Heart left ventricle (tissue), 16 donors: ENCODE measurements around the gene FEN1. TPM values are rescaled to one million over a fixed set of nuclear protein-coding genes. Genes with fewer than 3 reads are reported as not detected.

Experiments
- ATAC-seq, 4 donors: fragments of 200-7000 bp; cut with Tn5 transposase; one replicate each; pipeline ENCODE4 v1.9.1; 2020 to 2022; ENCODE audit warnings: moderate library complexity in 4 of 4, mild to moderate bottlenecking in 3 of 4, moderate number of reproducible peaks in 1 of 4
- DNase-seq, 5 donors: peaks; one replicate each; pipeline ENCODE4 v3.0.0-alpha.2; 2020
- H3K27ac ChIP-seq, 12 donors: fragments of 200-600 bp; sonication (generic) in 4 of 12; one replicate each; pipeline versions ENCODE4 v1.5.0 to v1.8.0; 2016 to 2022; ENCODE audit warnings: mild to moderate bottlenecking in 2 of 12
- H3K27me3 ChIP-seq, 9 donors: fragments of 200-600 bp; sonication (generic) in 2 of 9; one replicate each; pipeline versions ENCODE4 v1.5.1 to v1.8.0; 2016 to 2022; ENCODE audit warnings: mild to moderate bottlenecking in 3 of 9
- H3K36me3 ChIP-seq, 9 donors: fragments of 200-600 bp; sonication (generic) in 2 of 9; one replicate each; pipeline versions ENCODE4 v1.5.0 to v1.8.0; 2018 to 2022; ENCODE audit warnings: mild to moderate bottlenecking in 2 of 9
- H3K4me1 ChIP-seq, 12 donors: fragments of 200-600 bp; sonication (generic) in 4 of 12; one replicate each; pipeline versions ENCODE4 v1.5.0 to v1.8.0; 2016 to 2022; ENCODE audit warnings: mild to moderate bottlenecking in 3 of 12
- H3K4me3 ChIP-seq, 12 donors: fragments of 200-600 bp; sonication (generic) in 4 of 12; one replicate each; pipeline versions ENCODE4 v1.5.0 to v1.8.0; 2017 to 2022; ENCODE audit warnings: mild to moderate bottlenecking in 9 of 12, moderate library complexity in 4 of 12
- H3K9me3 ChIP-seq, 12 donors: fragments of 200-600 bp; sonication (generic) in 4 of 12; one replicate each; pipeline versions ENCODE4 v1.5.0 to v1.8.0; 2016 to 2022; ENCODE audit warnings: mild to moderate bottlenecking in 1 of 12
- POLR2A ChIP-seq, 2 donors: fragments of 450-650 bp; IDR thresholded peaks; one replicate each; pipeline ENCODE4 v1.6.1; 2017; ENCODE audit warnings: antibody characterized with exemption in 2 of 2, mild to moderate bottlenecking in 2 of 2, moderate library complexity in 2 of 2
- WGBS, 4 donors: extraction: QIAGEN DNeasy Blood & Tissue Kit in 2 of 4; methylation state at CpG; one replicate each; pipeline versions ENCODE4 v1.1.5 to v1.1.7; 2013 to 2018; 5-methylcytosine and 5-hydroxymethylcytosine counted together
- intact Hi-C, 10 donors: fragments of 100-400 bp; cut with DNase I; formaldehyde crosslinking; loops; one replicate each; pipeline versions ENCODE4 v1.11.1 to v1.14.2; 2022
- polyA plus RNA-seq, 2 donors: library from polyadenylated mRNA; stranded (reverse); fragments of 200-250 nt; gene quantifications; one replicate each; pipeline ENCODE4 v1.2.3, GENCODE V29; 2013
- total RNA-seq, 9 donors: library from RNA; depleted of rRNA in 2 of 9; stranded (reverse); fragments of >200 nt in 2 of 9; fragmentation: NEBNext Ultra II Directional in 3 of 9; extraction: Animal tissue kit (Norgen Biotek cat#: 25700) in 3 of 9; gene quantifications; one replicate each; pipeline versions ENCODE4 v1.1.0 to v1.2.4, GENCODE V29; 2016 to 2023
- TF ChIP-seq, protein P1 (sequence below), 12 donors: fragments of 200-600 bp; sonication (generic) in 4 of 12; IDR thresholded peaks; one replicate each; pipeline versions ENCODE4 v1.5.0 to v1.8.0; 2018 to 2022; ENCODE audit warnings: antibody characterized with exemption in 12 of 12, mild to moderate bottlenecking in 5 of 12
- donor health status: ischemic (EF 13 %, LVEDD 7.1; RV severe dilation, severe dysfunction).
- donor health status: healthy with polysubstance abuse.
- donor health status: DM: no; HTN: yes; CAD: no.
- donor health status: DM: no; HTN: no; CAD: no.
- donor health status: ischemic (EF 25% LVEDD 6.9; RV normal size, moderate dysfunction).
- donor health status: ischemic (EF 25% LVEDD 5.7; RV mildly dilated, moderate dysfunction).
- donor health status: healthy.
- donor health status: DM: yes; HTN: yes; CAD: no.
- donor health status: ischemic (EF 35%, LVEDD 5.7; RV mildly dilated, moderate dysfunction).
- donor health status: nonischemic (EF 11% LVEDD 7.7; RV severe dilation, severe dysfunction).
- donor health status: DM: yes; HTN: yes; CAD: no.
- donor health status: PGD.
- donor health status: ischemic (EF 29% LVEDD 5.4; RV normal size, mild dysfunction).
- donor health status: nonischemic (EF 23%, LVEDD 6.1; RV moderate dilation, normal function).

FEN1 gene
- total and polyA plus RNA-seq, 11 donors = 2.6 to 13.7 (median 6.8) TPM

- intact Hi-C loops = loop anchor here in 6 of 10 donors (1.0 to 10.0 kb wide), 6 partner anchors 12 to 76 kb away; partner anchors contain the start of genes FADS3 (in 3 of the 6) and FADS2 (in 1 of the 6)
Observed at GRCh38 chr11:61815790-61816735, 23.4 kb downstream of the FEN1 start.

GRCh38 chr11:61816736-61817455, 24.2 kb downstream of the FEN1 start, which contains the start of gene FADS1:
TSS of gene FADS1 (minus strand) at chr11:61817003. CDS start at chr11:61816929, 74 bp downstream.
- 1 to 3% (median 2%) methylated on average over 26 to 73 of the region's 73 CpGs for WGBS, 4 donors
- intact Hi-C loops = loop anchor here in 6 of 10 donors (5.0 to 10.0 kb wide), 5 partner anchors 35 to 75 kb away; partner anchors contain the start of gene FADS3 (in 3 of the 6)

More at GRCh38 chr11:61815790-61816735, 23.4 kb downstream of the FEN1 start:
- H3K4me3 ChIP-seq = peak overlapping the region; percentile 59 to 91 (median 72)
- no peaks in the 10 kb centered on the region for H3K27me3 ChIP-seq
- H3K4me1 ChIP-seq = peaks cover 0 to 25% (median 10%) of the 10 kb centered on the region in 12 donors
- peaks cover 0 to 19% (median 13%) of the 10 kb centered on the region in 9 donors for H3K36me3 ChIP-seq
- DNase-seq (peak; percentile 76 to 87 (median 82)), ATAC-seq (peak; percentile 32 to 64 (median 44))
- H3K9me3 ChIP-seq = no peaks in the 10 kb centered on the region
- WGBS, 4 donors = 0% methylated on average over 46 to 69 of the region's 69 CpGs
- no peak for TF ChIP-seq POLR2A (IDR thresholded peaks at IDR 0.05)
- TF ChIP-seq, protein P1, sequence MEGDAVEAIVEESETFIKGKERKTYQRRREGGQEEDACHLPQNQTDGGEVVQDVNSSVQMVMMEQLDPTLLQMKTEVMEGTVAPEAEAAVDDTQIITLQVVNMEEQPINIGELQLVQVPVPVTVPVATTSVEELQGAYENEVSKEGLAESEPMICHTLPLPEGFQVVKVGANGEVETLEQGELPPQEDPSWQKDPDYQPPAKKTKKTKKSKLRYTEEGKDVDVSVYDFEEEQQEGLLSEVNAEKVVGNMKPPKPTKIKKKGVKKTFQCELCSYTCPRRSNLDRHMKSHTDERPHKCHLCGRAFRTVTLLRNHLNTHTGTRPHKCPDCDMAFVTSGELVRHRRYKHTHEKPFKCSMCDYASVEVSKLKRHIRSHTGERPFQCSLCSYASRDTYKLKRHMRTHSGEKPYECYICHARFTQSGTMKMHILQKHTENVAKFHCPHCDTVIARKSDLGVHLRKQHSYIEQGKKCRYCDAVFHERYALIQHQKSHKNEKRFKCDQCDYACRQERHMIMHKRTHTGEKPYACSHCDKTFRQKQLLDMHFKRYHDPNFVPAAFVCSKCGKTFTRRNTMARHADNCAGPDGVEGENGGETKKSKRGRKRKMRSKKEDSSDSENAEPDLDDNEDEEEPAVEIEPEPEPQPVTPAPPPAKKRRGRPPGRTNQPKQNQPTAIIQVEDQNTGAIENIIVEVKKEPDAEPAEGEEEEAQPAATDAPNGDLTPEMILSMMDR (IDR thresholded peaks at IDR 0.05) = no peak
- H3K27ac ChIP-seq = peak overlapping the region; percentile 92 to 100 (median 98)

GRCh38 chr11:61817471-61818202, 24.9 kb downstream of the FEN1 start:
- intact Hi-C loops = loop anchor here in 6 of 10 donors (5.0 to 10.0 kb wide), 5 partner anchors 35 to 75 kb away; partner anchors contain the start of gene FADS3 (in 3 of the 6)
- peak overlapping the region in 11 of 12 donors; percentile 96 to 100 (median 98) for H3K27ac ChIP-seq
- no peak for ATAC-seq
- H3K9me3 ChIP-seq = no peaks in the 10 kb centered on the region
- WGBS, 4 donors = 79 to 83% (median 81%) methylated on average over 6 of the region's 6 CpGs
- H3K27me3 ChIP-seq = no peaks in the 10 kb centered on the region
- H3K4me1 ChIP-seq = peaks cover 0 to 25% (median 10%) of the 10 kb centered on the region in 12 donors
- H3K4me3 ChIP-seq = peak overlapping the region; percentile 59 to 91 (median 72)
- peaks cover 0 to 3% (median under 1%) of the 10 kb centered on the region in 9 donors for H3K36me3 ChIP-seq
- no peak for TF ChIP-seq POLR2A (IDR thresholded peaks at IDR 0.05)
- TF ChIP-seq, protein P1 (IDR thresholded peaks at IDR 0.05) = no peak
- no peak for DNase-seq

More at GRCh38 chr11:61816736-61817455, 24.2 kb downstream of the FEN1 start, which contains the start of gene FADS1:
- Histone ChIP-seq H3K4me3 (peak within 1 kb of the TSS; percentile 59 to 91 (median 72)), H3K9me3 (no peaks in the 10 kb centered on the region), H3K4me1 (peaks cover 0 to 25% (median 10%) of the 10 kb centered on the region in 12 donors), H3K27me3 (no peaks in the 10 kb centered on the region), H3K27ac (peak within 1 kb of the TSS; percentile 92 to 100 (median 98)), H3K36me3 (peaks cover 0 to 10% (median 6%) of the 10 kb centered on the region in 9 donors)
- DNase-seq (peak; percentile 90 to 96 (median 95)), ATAC-seq (peak; percentile 4 to 69 (median 46))
- TF ChIP-seq POLR2A (IDR thresholded peaks at IDR 0.05) = peak in 1 of 2 donors; percentile 63
- TF ChIP-seq, protein P1 (IDR thresholded peaks at IDR 0.05) = peak; percentile 30 to 74 (median 55)
